A673 (cell line): ENCODE data around the gene LACRT. TPM values are rescaled to one million over a fixed set of nuclear protein-coding genes. Genes with fewer than 3 reads are reported as not detected.
A peak's percentile ranks its signal among the peaks of the same experiment; 100 is the strongest.

ENCODE experiments used
- BruUV-seq: library from RNA; stranded (reverse); fragments of 400-500 nt; replicated peaks from 2 replicates; lab custom pipeline; 2021; lab: Mats Ljungman, UMichigan
- CTCF ChIA-PET: fragments of 300-600 bp; sonication (Branson Sonifier 250); formaldehyde crosslinking; loops from one replicate; lab custom pipeline; 2022; ENCODE audit warnings: antibody characterized with exemption; lab: Charles Lee
- POLR2A ChIA-PET: fragments of 300-600 bp; sonication (Branson Sonifier 250); formaldehyde crosslinking; loops from one replicate; lab custom pipeline; 2022; ENCODE audit warnings: antibody characterized with exemption; ENCODE audit not compliant: low non-redundant PET; lab: Charles Lee
- DNase-seq: peaks from one replicate; pipeline ENCODE4 v3.0.0-alpha.2; 2015; ENCODE audit warnings: low spot score
- H3K27ac ChIP-seq: fragments of 200-600 bp; sonication (generic); 2 replicates; pipeline ENCODE4 v1.5.1; 2016; ENCODE audit warnings: mixed run types, low read depth, mild to moderate bottlenecking, mixed read lengths, antibody characterized with exemption, low read length; ENCODE audit not compliant: poor library complexity, severe bottlenecking
- H3K27me3 ChIP-seq: fragments of 200-600 bp; sonication (generic); replicated peaks from 2 replicates; pipeline ENCODE4 v1.6.1; 2017; ENCODE audit warnings: mixed run types, low read depth, mild to moderate bottlenecking, mixed read lengths, antibody characterized with exemption, low read length; ENCODE audit not compliant: insufficient read depth, poor library complexity
- H3K36me3 ChIP-seq: fragments of 200-600 bp; sonication (generic); 2 replicates; pipeline ENCODE4 v1.6.1; 2016; ENCODE audit warnings: mixed run types, mild to moderate bottlenecking, mixed read lengths, antibody characterized with exemption, low read length; ENCODE audit not compliant: insufficient read depth, poor library complexity, severe bottlenecking
- H3K4me1 ChIP-seq: fragments of 200-600 bp; sonication (generic); 2 replicates; pipeline ENCODE4 v1.6.1; 2017; ENCODE audit warnings: mixed run types, mild to moderate bottlenecking, mixed read lengths, antibody characterized with exemption, low read length; ENCODE audit not compliant: insufficient read depth, poor library complexity, severe bottlenecking
- H3K4me3 ChIP-seq: fragments of 200-600 bp; sonication (generic); 2 replicates; pipeline ENCODE4 v1.5.1; 2016; ENCODE audit warnings: low read depth, mixed run types, mild to moderate bottlenecking, mixed read lengths, low read length; ENCODE audit not compliant: poor library complexity, severe bottlenecking
- H3K9me3 ChIP-seq: fragments of 200-600 bp; sonication (generic); 2 replicates; pipeline ENCODE4 v1.6.1; 2016; ENCODE audit warnings: mixed run types, low read depth, mild to moderate bottlenecking, mixed read lengths, antibody characterized with exemption, low read length; ENCODE audit not compliant: poor library complexity, severe bottlenecking
- EZH2 ChIP-seq: fragments of 200-600 bp; sonication (generic); IDR thresholded peaks from 2 replicates; pipeline ENCODE4 v1.6.1; 2017; ENCODE audit warnings: borderline replicate concordance, low read depth, mild to moderate bottlenecking, mixed read lengths, antibody characterized with exemption, low read length; ENCODE audit not compliant: poor library complexity, severe bottlenecking
- intact Hi-C: fragments of 100-400 bp; cut with micrococcal nuclease; formaldehyde crosslinking; loops from one replicate; pipeline ENCODE4 v1.10.0; 2022; ENCODE audit not compliant: unreplicated experiment
- total RNA-seq: library from RNA; stranded (reverse); gene quantifications from 2 replicates; pipeline ENCODE4 v1.2.3, GENCODE V29; 2021
- TF ChIP-seq, protein P1 (sequence below): fragments of 300-800, 200-600 bp; sonication (generic); conservative IDR thresholded peaks from 2 replicates; pipeline ENCODE4 v1.5.1; 2017; ENCODE audit warnings: low read depth, mild to moderate bottlenecking, antibody characterized with exemption, low read length, moderate library complexity, mixed read lengths

Gene LACRT
- total RNA-seq, 1 experiment from 2014 or later = not detected

DNA sequence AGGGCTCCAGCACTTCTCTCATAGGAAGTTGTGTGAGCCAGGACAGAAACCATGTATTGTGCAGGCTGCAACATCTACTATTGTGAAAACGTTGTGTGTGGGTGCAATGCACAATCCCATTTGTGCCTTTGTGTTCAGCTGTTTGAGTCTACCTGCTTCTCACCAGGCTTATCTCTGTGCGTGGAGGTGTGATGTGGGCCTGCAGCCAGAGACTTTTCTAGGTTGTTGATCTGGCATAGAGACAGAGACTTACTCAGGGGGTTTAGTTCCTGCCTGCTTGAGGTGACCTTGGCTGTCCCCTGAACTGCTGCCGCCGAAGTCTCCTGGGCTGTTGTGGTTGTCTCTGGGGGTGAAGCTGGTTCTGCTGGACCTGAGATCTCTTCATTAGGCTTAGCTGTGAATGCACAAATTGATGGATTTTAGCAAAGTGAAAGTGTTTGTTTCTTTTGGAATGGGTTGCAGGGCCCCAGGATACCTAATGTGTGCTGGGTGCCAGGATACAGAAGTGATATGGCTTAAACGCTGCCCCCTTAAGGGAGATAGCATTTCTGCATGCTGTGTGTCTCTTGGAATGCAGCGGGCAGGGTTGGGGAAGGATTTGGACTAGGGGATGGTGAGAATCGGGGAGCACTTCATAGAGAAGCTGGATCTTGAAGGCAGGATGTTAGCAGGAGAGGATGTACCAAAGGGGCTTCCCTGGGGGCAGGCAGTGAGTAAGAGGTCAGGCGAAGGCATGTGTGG is 2.5 kb downstream of the LACRT start:
- peak overlapping the region; percentile 21 for H3K27ac ChIP-seq
- ChIA-PET CTCF (no interaction called here), POLR2A (interaction anchor here (0.6 kb wide), 1 partner anchor 509 kb away, joined by 6 read pairs; no protein-coding TSS in a partner anchor)
- H3K27me3 ChIP-seq = no peaks in the 10 kb centered on the region
- peaks cover 8% of the 10 kb centered on the region for H3K36me3 ChIP-seq
- no TSS peak for BruUV-seq
- intact Hi-C loops = no loop called here
- H3K4me1 ChIP-seq = peaks cover 6% of the 10 kb centered on the region
- H3K9me3 ChIP-seq = peaks cover 21% of the 10 kb centered on the region
- peak; percentile 56 for DNase-seq
- no peak for TF ChIP-seq EZH2
- TF ChIP-seq, protein P1, sequence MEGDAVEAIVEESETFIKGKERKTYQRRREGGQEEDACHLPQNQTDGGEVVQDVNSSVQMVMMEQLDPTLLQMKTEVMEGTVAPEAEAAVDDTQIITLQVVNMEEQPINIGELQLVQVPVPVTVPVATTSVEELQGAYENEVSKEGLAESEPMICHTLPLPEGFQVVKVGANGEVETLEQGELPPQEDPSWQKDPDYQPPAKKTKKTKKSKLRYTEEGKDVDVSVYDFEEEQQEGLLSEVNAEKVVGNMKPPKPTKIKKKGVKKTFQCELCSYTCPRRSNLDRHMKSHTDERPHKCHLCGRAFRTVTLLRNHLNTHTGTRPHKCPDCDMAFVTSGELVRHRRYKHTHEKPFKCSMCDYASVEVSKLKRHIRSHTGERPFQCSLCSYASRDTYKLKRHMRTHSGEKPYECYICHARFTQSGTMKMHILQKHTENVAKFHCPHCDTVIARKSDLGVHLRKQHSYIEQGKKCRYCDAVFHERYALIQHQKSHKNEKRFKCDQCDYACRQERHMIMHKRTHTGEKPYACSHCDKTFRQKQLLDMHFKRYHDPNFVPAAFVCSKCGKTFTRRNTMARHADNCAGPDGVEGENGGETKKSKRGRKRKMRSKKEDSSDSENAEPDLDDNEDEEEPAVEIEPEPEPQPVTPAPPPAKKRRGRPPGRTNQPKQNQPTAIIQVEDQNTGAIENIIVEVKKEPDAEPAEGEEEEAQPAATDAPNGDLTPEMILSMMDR = peak; percentile 68
- no peak overlapping the region for H3K4me3 ChIP-seq

DNA sequence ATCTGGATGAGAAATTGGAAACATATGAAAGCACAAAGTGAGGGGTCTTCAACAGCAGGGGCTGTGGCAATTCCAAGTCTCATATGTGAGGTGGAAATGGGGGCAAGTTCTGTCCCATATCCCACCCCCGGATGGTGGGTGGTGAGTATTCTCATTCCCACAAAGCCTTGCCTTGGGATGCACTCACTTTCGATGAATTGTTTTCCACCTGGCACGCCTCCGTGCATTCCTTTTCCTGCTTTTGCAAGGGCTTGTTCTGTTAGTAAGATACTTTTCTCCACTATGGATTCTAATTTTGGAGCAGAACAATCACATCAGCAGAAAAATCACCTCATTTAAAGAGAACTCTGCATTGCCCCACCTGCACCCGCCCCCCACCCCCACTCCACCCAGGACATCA is 3.1 kb downstream of the LACRT start:
- CTCF ChIA-PET = no interaction called here
- intact Hi-C loops = no loop called here
- H3K36me3 ChIP-seq = peaks cover 9% of the 10 kb centered on the region
- BruUV-seq = no TSS peak
- H3K4me1 ChIP-seq = peaks cover 6% of the 10 kb centered on the region
- DNase-seq = no peak
- POLR2A ChIA-PET = no interaction called here
- no peak overlapping the region for H3K4me3 ChIP-seq
- no peaks in the 10 kb centered on the region for H3K27me3 ChIP-seq
- no peak overlapping the region for H3K27ac ChIP-seq
- H3K9me3 ChIP-seq = peaks cover 26% of the 10 kb centered on the region
- TF ChIP-seq, protein P1 = no peak
- no peak for TF ChIP-seq EZH2

DNA sequence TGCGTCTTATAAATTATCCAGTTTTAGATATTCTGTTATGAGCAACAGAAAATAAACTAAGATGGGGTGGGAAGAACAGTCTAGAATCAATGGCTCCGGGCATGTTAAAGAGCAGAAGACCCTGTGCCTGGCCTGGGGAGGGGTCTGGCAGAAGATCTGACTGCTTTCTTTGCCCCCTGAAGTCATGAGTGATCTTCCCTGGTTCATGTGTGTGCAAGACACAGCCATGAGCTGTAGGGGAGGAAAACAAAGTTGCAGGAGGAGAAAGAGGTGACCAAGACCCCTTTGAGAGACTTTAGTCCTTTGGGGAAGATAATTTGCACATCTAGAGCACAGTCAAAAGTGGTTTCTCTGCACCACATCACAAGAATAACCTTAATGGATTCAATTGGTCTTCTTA is 4.8 kb downstream of the LACRT start:
- DNase-seq = no peak

More for the DNA sequence above, 4.8 kb downstream of the LACRT start:
- CTCF ChIA-PET = no interaction called here
- intact Hi-C loops = no loop called here
- Histone ChIP-seq H3K4me3 (no peak overlapping the region), H3K36me3 (peaks cover 9% of the 10 kb centered on the region), H3K27me3 (no peaks in the 10 kb centered on the region), H3K27ac (no peak overlapping the region), H3K9me3 (peaks cover 27% of the 10 kb centered on the region), H3K4me1 (peaks cover 22% of the 10 kb centered on the region)
- no TSS peak for BruUV-seq
- TF ChIP-seq, protein P1 = no peak
- no peak for TF ChIP-seq EZH2
- POLR2A ChIA-PET = no interaction called here
